ENCODE data around the gene PPFIA2.

DNA sequence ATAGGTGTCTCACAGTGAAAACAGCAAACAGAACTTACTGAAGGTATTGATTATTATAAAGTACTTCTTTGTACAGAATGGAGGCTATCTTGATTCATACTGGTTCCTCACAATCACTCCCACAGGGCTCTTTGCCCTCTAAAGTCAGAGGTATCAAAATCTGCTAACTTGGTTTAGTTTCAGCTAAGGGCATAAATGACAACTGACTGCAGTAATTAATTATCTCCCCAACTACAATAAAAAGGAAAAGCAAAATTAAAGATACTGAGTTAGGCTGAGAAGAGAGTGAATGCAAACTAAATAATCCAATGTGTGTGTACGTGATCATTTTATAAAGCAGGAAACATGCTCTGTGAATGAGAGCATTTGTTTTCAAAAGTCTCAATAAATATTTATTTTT, 342.6 kb downstream of the PPFIA2 start:
- TF ChIP-seq, protein P1, sequence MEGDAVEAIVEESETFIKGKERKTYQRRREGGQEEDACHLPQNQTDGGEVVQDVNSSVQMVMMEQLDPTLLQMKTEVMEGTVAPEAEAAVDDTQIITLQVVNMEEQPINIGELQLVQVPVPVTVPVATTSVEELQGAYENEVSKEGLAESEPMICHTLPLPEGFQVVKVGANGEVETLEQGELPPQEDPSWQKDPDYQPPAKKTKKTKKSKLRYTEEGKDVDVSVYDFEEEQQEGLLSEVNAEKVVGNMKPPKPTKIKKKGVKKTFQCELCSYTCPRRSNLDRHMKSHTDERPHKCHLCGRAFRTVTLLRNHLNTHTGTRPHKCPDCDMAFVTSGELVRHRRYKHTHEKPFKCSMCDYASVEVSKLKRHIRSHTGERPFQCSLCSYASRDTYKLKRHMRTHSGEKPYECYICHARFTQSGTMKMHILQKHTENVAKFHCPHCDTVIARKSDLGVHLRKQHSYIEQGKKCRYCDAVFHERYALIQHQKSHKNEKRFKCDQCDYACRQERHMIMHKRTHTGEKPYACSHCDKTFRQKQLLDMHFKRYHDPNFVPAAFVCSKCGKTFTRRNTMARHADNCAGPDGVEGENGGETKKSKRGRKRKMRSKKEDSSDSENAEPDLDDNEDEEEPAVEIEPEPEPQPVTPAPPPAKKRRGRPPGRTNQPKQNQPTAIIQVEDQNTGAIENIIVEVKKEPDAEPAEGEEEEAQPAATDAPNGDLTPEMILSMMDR (IDR thresholded peaks at IDR 0.05; ENCODE audit: insufficient read depth, low read depth, low read length), result no peak
- TF ChIP-seq EZH2 (IDR thresholded peaks at IDR 0.05; ENCODE audit: insufficient read depth, low read length), result no peak

Data from astrocyte (in vitro differentiated cells and primary cell).